ENCODE results near the gene ADAMTSL3. TPM values are rescaled to one million over a fixed set of nuclear protein-coding genes. Genes with fewer than 3 reads are reported as not detected.

Gene ADAMTSL3
- total RNA-seq, 1 experiment from 2014 or later = 4.5 TPM

- in situ Hi-C loops (cut with HindIII; ENCODE audit: low pct_unique_long_range_greater_than_20kb, low sequenced_read_pairs) = no loop called here
- DNase-seq (ENCODE audit: low read depth) = no peak
Observed at GRCh38 chr15:83886321-83886720, 232.4 kb downstream of the ADAMTSL3 start.

GRCh38 chr15:83887404-83887803, 233.5 kb downstream of the ADAMTSL3 start:
- no peak for DNase-seq (ENCODE audit: low read depth)
- in situ Hi-C loops (cut with HindIII; ENCODE audit: low pct_unique_long_range_greater_than_20kb, low sequenced_read_pairs) = no loop called here

GRCh38 chr15:83887961-83888360, 234.0 kb downstream of the ADAMTSL3 start:
- DNase-seq (ENCODE audit: low read depth) = no peak
- in situ Hi-C loops (cut with HindIII; ENCODE audit: low pct_unique_long_range_greater_than_20kb, low sequenced_read_pairs) = no loop called here

GRCh38 chr15:83889995-83890394, 236.1 kb downstream of the ADAMTSL3 start:
- no peak for DNase-seq (ENCODE audit: low read depth)
- in situ Hi-C loops (cut with HindIII; ENCODE audit: low pct_unique_long_range_greater_than_20kb, low sequenced_read_pairs) = no loop called here

GRCh38 chr15:83890587-83890986, 236.7 kb downstream of the ADAMTSL3 start:
- no peak for DNase-seq (ENCODE audit: low read depth)
- in situ Hi-C loops (cut with HindIII; ENCODE audit: low pct_unique_long_range_greater_than_20kb, low sequenced_read_pairs) = no loop called here

GRCh38 chr15:83892498-83892897, 238.6 kb downstream of the ADAMTSL3 start:
- in situ Hi-C loops (cut with HindIII; ENCODE audit: low pct_unique_long_range_greater_than_20kb, low sequenced_read_pairs) = no loop called here
- no peak for DNase-seq (ENCODE audit: low read depth)

GRCh38 chr15:83893308-83893707, 239.4 kb downstream of the ADAMTSL3 start:
- in situ Hi-C loops (cut with HindIII; ENCODE audit: low pct_unique_long_range_greater_than_20kb, low sequenced_read_pairs) = no loop called here
- DNase-seq (ENCODE audit: low read depth) = no peak

GRCh38 chr15:83897037-83897436, 243.1 kb downstream of the ADAMTSL3 start:
- no peak for DNase-seq (ENCODE audit: low read depth)
- in situ Hi-C loops (cut with HindIII; ENCODE audit: low pct_unique_long_range_greater_than_20kb, low sequenced_read_pairs) = no loop called here

GRCh38 chr15:83898361-83898760, 244.4 kb downstream of the ADAMTSL3 start:
- in situ Hi-C loops (cut with HindIII; ENCODE audit: low pct_unique_long_range_greater_than_20kb, low sequenced_read_pairs) = no loop called here
- DNase-seq (ENCODE audit: low read depth) = no peak

- in situ Hi-C loops (cut with HindIII; ENCODE audit: low pct_unique_long_range_greater_than_20kb, low sequenced_read_pairs) = no loop called here
- DNase-seq (ENCODE audit: low read depth) = no peak
Observed at GRCh38 chr15:83899670-83900069, 245.7 kb downstream of the ADAMTSL3 start.

- peak; percentile 77 for DNase-seq (ENCODE audit: low read depth)
- in situ Hi-C loops (cut with HindIII; ENCODE audit: low pct_unique_long_range_greater_than_20kb, low sequenced_read_pairs) = no loop called here
Observed at GRCh38 chr15:83904107-83905040, 250.5 kb downstream of the ADAMTSL3 start.

- no peak for DNase-seq (ENCODE audit: low read depth)
- in situ Hi-C loops (cut with HindIII; ENCODE audit: low pct_unique_long_range_greater_than_20kb, low sequenced_read_pairs) = no loop called here
Observed at GRCh38 chr15:83905556-83906273, 251.8 kb downstream of the ADAMTSL3 start.

- in situ Hi-C loops (cut with HindIII; ENCODE audit: low pct_unique_long_range_greater_than_20kb, low sequenced_read_pairs) = no loop called here
- no peak for DNase-seq (ENCODE audit: low read depth)
Observed at GRCh38 chr15:83911345-83911744, 257.4 kb downstream of the ADAMTSL3 start.

- DNase-seq (ENCODE audit: low read depth) = no peak
- in situ Hi-C loops (cut with HindIII; ENCODE audit: low pct_unique_long_range_greater_than_20kb, low sequenced_read_pairs) = no loop called here
Observed at GRCh38 chr15:83912343-83912742, 258.4 kb downstream of the ADAMTSL3 start.

- in situ Hi-C loops (cut with HindIII; ENCODE audit: low pct_unique_long_range_greater_than_20kb, low sequenced_read_pairs) = no loop called here
Observed at GRCh38 chr15:83913034-83913632, 259.2 kb downstream of the ADAMTSL3 start.

GRCh38 chr15:83914906-83915305, 261.0 kb downstream of the ADAMTSL3 start:
- in situ Hi-C loops (cut with HindIII; ENCODE audit: low pct_unique_long_range_greater_than_20kb, low sequenced_read_pairs) = no loop called here
- DNase-seq (ENCODE audit: low read depth) = no peak

More at GRCh38 chr15:83913034-83913632, 259.2 kb downstream of the ADAMTSL3 start:
- no peak for DNase-seq (ENCODE audit: low read depth)

GRCh38 chr15:83917432-83917831, 263.5 kb downstream of the ADAMTSL3 start:
- in situ Hi-C loops (cut with HindIII; ENCODE audit: low pct_unique_long_range_greater_than_20kb, low sequenced_read_pairs) = no loop called here
- no peak for DNase-seq (ENCODE audit: low read depth)

GRCh38 chr15:83918011-83918410, 264.1 kb downstream of the ADAMTSL3 start:
- in situ Hi-C loops (cut with HindIII; ENCODE audit: low pct_unique_long_range_greater_than_20kb, low sequenced_read_pairs) = no loop called here
- DNase-seq (ENCODE audit: low read depth) = no peak

GRCh38 chr15:83919319-83919830, 265.5 kb downstream of the ADAMTSL3 start:
- peak; percentile 4 for DNase-seq (ENCODE audit: low read depth)
- in situ Hi-C loops (cut with HindIII; ENCODE audit: low pct_unique_long_range_greater_than_20kb, low sequenced_read_pairs) = no loop called here

Data from Caki2 (cell line).